WTC11 (cell line): ENCODE results near the gene HRNR. TPM values are rescaled to one million over a fixed set of nuclear protein-coding genes. Genes with fewer than 3 reads are reported as not detected.

ENCODE experiments used
- ATAC-seq: fragments of 200-7000 bp; cut with Tn5 transposase; 2 replicates; pipeline ENCODE4 v1.10.0; 2021; ENCODE audit warnings: mild to moderate bottlenecking, moderate library complexity
- CTCF ChIA-PET: fragments of 300-600 bp; sonication (Branson Sonifier 250); formaldehyde crosslinking; loops from one replicate; lab custom pipeline; 2021; ENCODE audit warnings: antibody characterized with exemption; lab: Charles Lee
- POLR2A ChIA-PET: fragments of 350-600 bp; sonication (Branson Sonifier 250); formaldehyde crosslinking; loops from one replicate; lab custom pipeline; 2021; ENCODE audit warnings: antibody characterized with exemption; lab: Charles Lee
- DNase-seq: peaks from one replicate; pipeline ENCODE4 v3.0.0; 2021; ENCODE audit warnings: low spot score
- H3K27ac Mint-ChIP-seq: 2 replicates; pipeline ENCODE4 v1.8.0; 2021; ENCODE audit warnings: mixed read lengths
- H3K27me3 Mint-ChIP-seq: 2 replicates; pipeline ENCODE4 v1.8.0; 2021; ENCODE audit warnings: low read depth, mild to moderate bottlenecking, moderate library complexity, mixed read lengths
- H3K36me3 Mint-ChIP-seq: 2 replicates; pipeline ENCODE4 v1.8.0; 2021; ENCODE audit warnings: mixed read lengths
- H3K4me1 Mint-ChIP-seq: 2 replicates; pipeline ENCODE4 v1.8.0; 2022; ENCODE audit warnings: mixed read lengths
- H3K4me3 Mint-ChIP-seq: 2 replicates; pipeline ENCODE4 v1.8.0; 2021; ENCODE audit warnings: mild to moderate bottlenecking, moderate library complexity, mixed read lengths
- H3K9me3 Mint-ChIP-seq: 2 replicates; pipeline ENCODE4 v1.8.0; 2021; ENCODE audit warnings: mixed read lengths
- CBFB ChIP-seq: sonication (generic); formaldehyde crosslinking; IDR thresholded peaks from 2 replicates; pipeline ENCODE4 v1.8.1; 2022; ENCODE audit warnings: mild to moderate bottlenecking, low read depth, missing genetic modification reagents
- FOXJ3 ChIP-seq: sonication (generic); formaldehyde crosslinking; IDR thresholded peaks from 2 replicates; pipeline ENCODE4 v1.9.0; 2021; ENCODE audit warnings: missing genetic modification reagents, mild to moderate bottlenecking, borderline replicate concordance
- NFE2L1 ChIP-seq: sonication (generic); formaldehyde crosslinking; IDR thresholded peaks from 2 replicates; pipeline ENCODE4 v1.8.1; 2023; ENCODE audit warnings: missing genetic modification reagents
- OVOL2 ChIP-seq: fragments of 250-450 bp; sonication (Bioruptor Pico); IDR thresholded peaks from 2 replicates; pipeline ENCODE4 v1.9.0; 2021; ENCODE audit warnings: mild to moderate bottlenecking, borderline replicate concordance
- ZNF138 ChIP-seq: sonication (generic); formaldehyde crosslinking; conservative IDR thresholded peaks from 2 replicates; pipeline ENCODE4 v1.8.1; 2022; ENCODE audit warnings: mild to moderate bottlenecking, moderate library complexity, missing genetic modification reagents
- ZNF232 ChIP-seq: sonication (generic); formaldehyde crosslinking; IDR thresholded peaks from 2 replicates; pipeline ENCODE4 v1.8.0; 2022; ENCODE audit warnings: mild to moderate bottlenecking, missing genetic modification reagents
- total RNA-seq: library from RNA; stranded (reverse); gene quantifications from 3 replicates; pipeline ENCODE4 v1.2.3, GENCODE V29; 2021
- TF ChIP-seq, protein P1 (sequence below): sonication (generic); formaldehyde crosslinking; IDR thresholded peaks from 2 replicates; pipeline ENCODE4 v1.8.1; 2022; ENCODE audit warnings: missing genetic modification reagents, borderline replicate concordance
- TF ChIP-seq, protein P2 (sequence below): sonication (generic); formaldehyde crosslinking; IDR thresholded peaks from 2 replicates; pipeline ENCODE4 v1.8.1; 2023; ENCODE audit warnings: mild to moderate bottlenecking, moderate library complexity, missing genetic modification reagents
- TF ChIP-seq, protein P3 (sequence below): fragments of 250-450 bp; sonication (Bioruptor Pico); IDR thresholded peaks from 2 replicates; pipeline ENCODE4 v1.9.0; 2021; ENCODE audit warnings: mild to moderate bottlenecking
- TF ChIP-seq, protein P4 (sequence below): sonication (generic); formaldehyde crosslinking; IDR thresholded peaks from 2 replicates; pipeline ENCODE4 v1.8.1; 2023; ENCODE audit warnings: mild to moderate bottlenecking, missing genetic modification reagents, moderate library complexity
- TF ChIP-seq, protein P5 (sequence below): sonication (generic); formaldehyde crosslinking; IDR thresholded peaks from 2 replicates; pipeline ENCODE4 v1.8.0; 2022; ENCODE audit warnings: mild to moderate bottlenecking, missing genetic modification reagents
- TF ChIP-seq, protein P6 (sequence below): sonication (generic); formaldehyde crosslinking; IDR thresholded peaks from 2 replicates; pipeline ENCODE4 v1.8.1; 2022; ENCODE audit warnings: low read depth, mild to moderate bottlenecking, moderate library complexity, missing genetic modification reagents, borderline replicate concordance
- TF ChIP-seq, protein P7 (sequence below): sonication (generic); formaldehyde crosslinking; IDR thresholded peaks from 2 replicates; pipeline ENCODE4 v1.8.0; 2023; ENCODE audit warnings: missing genetic modification reagents, mild to moderate bottlenecking, borderline replicate concordance

HRNR gene
- total RNA-seq, 1 experiment from 2014 or later = not detected

DNA sequence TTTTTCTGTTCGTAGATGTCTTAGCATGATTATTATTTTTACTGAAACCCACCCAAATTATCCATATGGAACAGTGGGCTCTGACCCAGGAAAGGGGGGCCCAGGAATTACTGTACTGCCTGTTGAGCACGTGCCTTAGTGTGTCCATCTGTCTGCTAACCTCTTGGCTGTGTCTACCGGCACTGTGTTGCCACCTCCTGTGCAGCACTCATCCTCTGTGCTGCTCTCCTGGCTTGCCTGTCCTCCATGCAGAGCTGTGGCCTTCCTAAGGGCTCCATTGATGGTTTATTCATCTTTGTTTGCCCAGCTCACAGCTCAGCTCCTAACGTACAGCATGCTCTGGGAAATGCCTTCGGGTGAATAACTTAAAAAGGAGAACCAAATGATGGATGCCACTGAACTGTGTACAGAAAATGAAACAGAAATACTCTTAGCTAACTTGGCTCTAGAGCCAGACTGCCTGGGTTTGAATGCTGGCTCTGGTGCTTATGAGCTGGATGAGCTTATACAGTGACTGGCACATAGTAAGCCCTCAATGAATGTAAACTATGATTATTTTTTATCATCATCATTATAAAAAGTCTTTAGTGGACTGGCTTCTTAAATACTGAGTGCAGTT lies 53.6 kb downstream of the HRNR start:
- H3K4me3 Mint-ChIP-seq = no peak overlapping the region
- H3K36me3 Mint-ChIP-seq = peaks cover 28% of the 10 kb centered on the region
- ChIA-PET CTCF (interaction anchor here (0.9 to 1.3 kb wide), 2 partner anchors 12 to 288 kb away, joined by 3 to 4 read pairs; no protein-coding TSS in a partner anchor), POLR2A (no interaction called here)
- no peak overlapping the region for H3K27ac Mint-ChIP-seq
- ATAC-seq (no peak), DNase-seq (no peak)
- H3K27me3 Mint-ChIP-seq = peaks cover 18% of the 10 kb centered on the region
- H3K4me1 Mint-ChIP-seq = no peaks in the 10 kb centered on the region
- H3K9me3 Mint-ChIP-seq = peaks cover 89% of the 10 kb centered on the region
- TF ChIP-seq, protein P1, sequence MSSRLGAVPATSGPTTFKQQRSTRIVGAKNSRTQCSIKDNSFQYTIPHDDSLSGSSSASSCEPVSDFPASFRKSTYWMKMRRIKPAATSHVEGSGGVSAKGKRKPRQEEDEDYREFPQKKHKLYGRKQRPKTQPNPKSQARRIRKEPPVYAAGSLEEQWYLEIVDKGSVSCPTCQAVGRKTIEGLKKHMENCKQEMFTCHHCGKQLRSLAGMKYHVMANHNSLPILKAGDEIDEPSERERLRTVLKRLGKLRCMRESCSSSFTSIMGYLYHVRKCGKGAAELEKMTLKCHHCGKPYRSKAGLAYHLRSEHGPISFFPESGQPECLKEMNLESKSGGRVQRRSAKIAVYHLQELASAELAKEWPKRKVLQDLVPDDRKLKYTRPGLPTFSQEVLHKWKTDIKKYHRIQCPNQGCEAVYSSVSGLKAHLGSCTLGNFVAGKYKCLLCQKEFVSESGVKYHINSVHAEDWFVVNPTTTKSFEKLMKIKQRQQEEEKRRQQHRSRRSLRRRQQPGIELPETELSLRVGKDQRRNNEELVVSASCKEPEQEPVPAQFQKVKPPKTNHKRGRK (CRISPR knock-in tag) = no peak
- TF ChIP-seq, protein P2, sequence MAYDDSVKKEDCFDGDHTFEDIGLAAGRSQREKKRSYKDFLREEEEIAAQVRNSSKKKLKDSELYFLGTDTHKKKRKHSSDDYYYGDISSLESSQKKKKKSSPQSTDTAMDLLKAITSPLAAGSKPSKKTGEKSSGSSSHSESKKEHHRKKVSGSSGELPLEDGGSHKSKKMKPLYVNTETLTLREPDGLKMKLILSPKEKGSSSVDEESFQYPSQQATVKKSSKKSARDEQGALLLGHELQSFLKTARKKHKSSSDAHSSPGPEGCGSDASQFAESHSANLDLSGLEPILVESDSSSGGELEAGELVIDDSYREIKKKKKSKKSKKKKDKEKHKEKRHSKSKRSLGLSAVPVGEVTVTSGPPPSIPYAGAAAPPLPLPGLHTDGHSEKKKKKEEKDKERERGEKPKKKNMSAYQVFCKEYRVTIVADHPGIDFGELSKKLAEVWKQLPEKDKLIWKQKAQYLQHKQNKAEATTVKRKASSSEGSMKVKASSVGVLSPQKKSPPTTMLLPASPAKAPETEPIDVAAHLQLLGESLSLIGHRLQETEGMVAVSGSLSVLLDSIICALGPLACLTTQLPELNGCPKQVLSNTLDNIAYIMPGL (CRISPR knock-in tag) = no peak
- TF ChIP-seq, protein P3, sequence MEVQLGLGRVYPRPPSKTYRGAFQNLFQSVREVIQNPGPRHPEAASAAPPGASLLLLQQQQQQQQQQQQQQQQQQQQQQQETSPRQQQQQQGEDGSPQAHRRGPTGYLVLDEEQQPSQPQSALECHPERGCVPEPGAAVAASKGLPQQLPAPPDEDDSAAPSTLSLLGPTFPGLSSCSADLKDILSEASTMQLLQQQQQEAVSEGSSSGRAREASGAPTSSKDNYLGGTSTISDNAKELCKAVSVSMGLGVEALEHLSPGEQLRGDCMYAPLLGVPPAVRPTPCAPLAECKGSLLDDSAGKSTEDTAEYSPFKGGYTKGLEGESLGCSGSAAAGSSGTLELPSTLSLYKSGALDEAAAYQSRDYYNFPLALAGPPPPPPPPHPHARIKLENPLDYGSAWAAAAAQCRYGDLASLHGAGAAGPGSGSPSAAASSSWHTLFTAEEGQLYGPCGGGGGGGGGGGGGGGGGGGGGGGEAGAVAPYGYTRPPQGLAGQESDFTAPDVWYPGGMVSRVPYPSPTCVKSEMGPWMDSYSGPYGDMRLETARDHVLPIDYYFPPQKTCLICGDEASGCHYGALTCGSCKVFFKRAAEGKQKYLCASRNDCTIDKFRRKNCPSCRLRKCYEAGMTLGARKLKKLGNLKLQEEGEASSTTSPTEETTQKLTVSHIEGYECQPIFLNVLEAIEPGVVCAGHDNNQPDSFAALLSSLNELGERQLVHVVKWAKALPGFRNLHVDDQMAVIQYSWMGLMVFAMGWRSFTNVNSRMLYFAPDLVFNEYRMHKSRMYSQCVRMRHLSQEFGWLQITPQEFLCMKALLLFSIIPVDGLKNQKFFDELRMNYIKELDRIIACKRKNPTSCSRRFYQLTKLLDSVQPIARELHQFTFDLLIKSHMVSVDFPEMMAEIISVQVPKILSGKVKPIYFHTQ (CRISPR knock-in tag) = no peak
- TF ChIP-seq ZNF138 = no peak

DNA sequence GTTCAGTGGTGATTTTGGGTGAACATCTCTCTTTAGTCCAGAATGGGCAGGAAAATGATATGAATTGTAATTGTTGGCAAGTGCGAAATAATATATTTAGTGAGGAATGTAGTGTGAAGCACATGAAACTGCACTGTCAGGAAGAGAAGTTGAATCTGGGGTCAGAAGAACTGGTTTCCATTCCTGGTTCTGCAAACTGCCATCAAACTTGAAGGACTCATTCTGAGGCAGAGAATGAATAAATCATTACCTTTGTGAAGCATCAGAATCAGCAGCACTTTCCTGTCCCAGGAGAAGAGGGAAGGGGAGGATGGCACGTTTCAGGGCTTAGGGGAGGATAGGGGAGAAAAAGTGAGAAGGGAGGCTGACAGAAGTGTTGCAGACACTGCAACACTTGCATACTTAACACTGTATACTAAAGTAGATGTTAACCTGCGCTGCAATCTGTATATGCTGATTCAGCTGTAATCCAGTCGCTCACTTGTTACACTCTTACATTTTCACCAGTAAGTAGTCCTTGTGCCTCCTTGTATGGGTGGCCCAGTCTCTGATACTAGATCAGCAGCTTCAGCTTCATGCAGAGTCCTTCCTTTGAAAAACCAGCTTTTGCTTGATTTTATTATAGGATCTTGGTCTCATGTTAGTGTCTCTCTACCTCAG lies 54.5 kb downstream of the HRNR start:
- ChIA-PET POLR2A (no interaction called here), CTCF (interaction anchor here (1.3 kb wide), 1 partner anchor 13 kb away, joined by 3 read pairs; no protein-coding TSS in a partner anchor)
- no peaks in the 10 kb centered on the region for H3K4me1 Mint-ChIP-seq
- no peak overlapping the region for H3K27ac Mint-ChIP-seq
- peaks cover 91% of the 10 kb centered on the region for H3K9me3 Mint-ChIP-seq
- DNase-seq (no peak), ATAC-seq (no peak)
- no peak overlapping the region for H3K4me3 Mint-ChIP-seq
- peaks cover 29% of the 10 kb centered on the region for H3K36me3 Mint-ChIP-seq
- peaks cover 18% of the 10 kb centered on the region for H3K27me3 Mint-ChIP-seq
- TF ChIP-seq, protein P4, sequence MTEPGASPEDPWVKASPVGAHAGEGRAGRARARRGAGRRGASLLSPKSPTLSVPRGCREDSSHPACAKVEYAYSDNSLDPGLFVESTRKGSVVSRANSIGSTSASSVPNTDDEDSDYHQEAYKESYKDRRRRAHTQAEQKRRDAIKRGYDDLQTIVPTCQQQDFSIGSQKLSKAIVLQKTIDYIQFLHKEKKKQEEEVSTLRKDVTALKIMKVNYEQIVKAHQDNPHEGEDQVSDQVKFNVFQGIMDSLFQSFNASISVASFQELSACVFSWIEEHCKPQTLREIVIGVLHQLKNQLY = no peak
- TF ChIP-seq, protein P5, sequence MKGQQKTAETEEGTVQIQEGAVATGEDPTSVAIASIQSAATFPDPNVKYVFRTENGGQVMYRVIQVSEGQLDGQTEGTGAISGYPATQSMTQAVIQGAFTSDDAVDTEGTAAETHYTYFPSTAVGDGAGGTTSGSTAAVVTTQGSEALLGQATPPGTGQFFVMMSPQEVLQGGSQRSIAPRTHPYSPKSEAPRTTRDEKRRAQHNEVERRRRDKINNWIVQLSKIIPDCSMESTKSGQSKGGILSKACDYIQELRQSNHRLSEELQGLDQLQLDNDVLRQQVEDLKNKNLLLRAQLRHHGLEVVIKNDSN (CRISPR knock-in tag) = no peak
- TF ChIP-seq OVOL2 (CRISPR knock-in tag) = no peak
- TF ChIP-seq CBFB = no peak
- no peak for TF ChIP-seq ZNF232 (CRISPR knock-in tag)
- no peak for TF ChIP-seq NFE2L1 (CRISPR knock-in tag)
- TF ChIP-seq, protein P3 (CRISPR knock-in tag) = no peak
- TF ChIP-seq, protein P6, sequence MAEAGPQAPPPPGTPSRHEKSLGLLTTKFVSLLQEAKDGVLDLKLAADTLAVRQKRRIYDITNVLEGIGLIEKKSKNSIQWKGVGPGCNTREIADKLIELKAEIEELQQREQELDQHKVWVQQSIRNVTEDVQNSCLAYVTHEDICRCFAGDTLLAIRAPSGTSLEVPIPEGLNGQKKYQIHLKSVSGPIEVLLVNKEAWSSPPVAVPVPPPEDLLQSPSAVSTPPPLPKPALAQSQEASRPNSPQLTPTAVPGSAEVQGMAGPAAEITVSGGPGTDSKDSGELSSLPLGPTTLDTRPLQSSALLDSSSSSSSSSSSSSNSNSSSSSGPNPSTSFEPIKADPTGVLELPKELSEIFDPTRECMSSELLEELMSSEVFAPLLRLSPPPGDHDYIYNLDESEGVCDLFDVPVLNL (CRISPR knock-in tag) = no peak
- TF ChIP-seq, protein P7, sequence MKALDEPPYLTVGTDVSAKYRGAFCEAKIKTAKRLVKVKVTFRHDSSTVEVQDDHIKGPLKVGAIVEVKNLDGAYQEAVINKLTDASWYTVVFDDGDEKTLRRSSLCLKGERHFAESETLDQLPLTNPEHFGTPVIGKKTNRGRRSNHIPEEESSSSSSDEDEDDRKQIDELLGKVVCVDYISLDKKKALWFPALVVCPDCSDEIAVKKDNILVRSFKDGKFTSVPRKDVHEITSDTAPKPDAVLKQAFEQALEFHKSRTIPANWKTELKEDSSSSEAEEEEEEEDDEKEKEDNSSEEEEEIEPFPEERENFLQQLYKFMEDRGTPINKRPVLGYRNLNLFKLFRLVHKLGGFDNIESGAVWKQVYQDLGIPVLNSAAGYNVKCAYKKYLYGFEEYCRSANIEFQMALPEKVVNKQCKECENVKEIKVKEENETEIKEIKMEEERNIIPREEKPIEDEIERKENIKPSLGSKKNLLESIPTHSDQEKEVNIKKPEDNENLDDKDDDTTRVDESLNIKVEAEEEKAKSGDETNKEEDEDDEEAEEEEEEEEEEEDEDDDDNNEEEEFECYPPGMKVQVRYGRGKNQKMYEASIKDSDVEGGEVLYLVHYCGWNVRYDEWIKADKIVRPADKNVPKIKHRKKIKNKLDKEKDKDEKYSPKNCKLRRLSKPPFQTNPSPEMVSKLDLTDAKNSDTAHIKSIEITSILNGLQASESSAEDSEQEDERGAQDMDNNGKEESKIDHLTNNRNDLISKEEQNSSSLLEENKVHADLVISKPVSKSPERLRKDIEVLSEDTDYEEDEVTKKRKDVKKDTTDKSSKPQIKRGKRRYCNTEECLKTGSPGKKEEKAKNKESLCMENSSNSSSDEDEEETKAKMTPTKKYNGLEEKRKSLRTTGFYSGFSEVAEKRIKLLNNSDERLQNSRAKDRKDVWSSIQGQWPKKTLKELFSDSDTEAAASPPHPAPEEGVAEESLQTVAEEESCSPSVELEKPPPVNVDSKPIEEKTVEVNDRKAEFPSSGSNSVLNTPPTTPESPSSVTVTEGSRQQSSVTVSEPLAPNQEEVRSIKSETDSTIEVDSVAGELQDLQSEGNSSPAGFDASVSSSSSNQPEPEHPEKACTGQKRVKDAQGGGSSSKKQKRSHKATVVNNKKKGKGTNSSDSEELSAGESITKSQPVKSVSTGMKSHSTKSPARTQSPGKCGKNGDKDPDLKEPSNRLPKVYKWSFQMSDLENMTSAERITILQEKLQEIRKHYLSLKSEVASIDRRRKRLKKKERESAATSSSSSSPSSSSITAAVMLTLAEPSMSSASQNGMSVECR (CRISPR knock-in tag) = no peak
- TF ChIP-seq FOXJ3 (CRISPR knock-in tag) = no peak
